EH (cell line): ENCODE results near the gene CCDC93.

Experiments
- DNase-seq: peaks from one replicate; pipeline ENCODE4 v3.0.0-alpha.2; 2015; ENCODE audit warnings: low read depth

CCDC93 gene

GRCh38 chr2:118013724-118014491 lies at the start of gene CCDC93:
Gene CCDC93, minus strand, starts transcription at chr2:118014070. Its CDS starts 75 bp downstream, at chr2:118013995.
- peak; percentile 87 for DNase-seq

- no peak for DNase-seq
Observed at GRCh38 chr2:118062669-118063068, 48.8 kb upstream of the CCDC93 start.

- peak; percentile 44 for DNase-seq
Observed at GRCh38 chr2:118062048-118062447, 48.2 kb upstream of the CCDC93 start.

GRCh38 chr2:118061135-118061955 lies 47.5 kb upstream of the CCDC93 start:
- DNase-seq, result peak; percentile 63

GRCh38 chr2:118059919-118060478 lies 46.1 kb upstream of the CCDC93 start:
- DNase-seq, result peak; percentile 78

GRCh38 chr2:118058951-118059350 lies 45.1 kb upstream of the CCDC93 start:
- DNase-seq, result peak; percentile 26

- DNase-seq, result no peak
Observed at GRCh38 chr2:118056801-118057200, 42.9 kb upstream of the CCDC93 start.

- DNase-seq, result no peak
Observed at GRCh38 chr2:118056165-118056534, 42.3 kb upstream of the CCDC93 start.

GRCh38 chr2:118055512-118056164 lies 41.8 kb upstream of the CCDC93 start:
- no peak for DNase-seq

- DNase-seq, result no peak
Observed at GRCh38 chr2:118054213-118055008, 40.5 kb upstream of the CCDC93 start.

GRCh38 chr2:118053681-118054080 lies 39.8 kb upstream of the CCDC93 start:
- no peak for DNase-seq

- no peak for DNase-seq
Observed at GRCh38 chr2:118052474-118052873, 38.6 kb upstream of the CCDC93 start.

- no peak for DNase-seq
Observed at GRCh38 chr2:118051826-118052358, 38.0 kb upstream of the CCDC93 start.

- no peak for DNase-seq
Observed at GRCh38 chr2:118050974-118051373, 37.1 kb upstream of the CCDC93 start.

GRCh38 chr2:118050386-118050785 lies 36.5 kb upstream of the CCDC93 start:
- peak; percentile 43 for DNase-seq

GRCh38 chr2:118049816-118050140 lies 35.9 kb upstream of the CCDC93 start:
- no peak for DNase-seq

GRCh38 chr2:118049140-118049815 lies 35.4 kb upstream of the CCDC93 start:
- no peak for DNase-seq

GRCh38 chr2:118048401-118048800 lies 34.5 kb upstream of the CCDC93 start:
- DNase-seq, result peak; percentile 12

- peak; percentile 44 for DNase-seq
Observed at GRCh38 chr2:118047380-118047826, 33.5 kb upstream of the CCDC93 start.

GRCh38 chr2:118046634-118047210 lies 32.9 kb upstream of the CCDC93 start:
- DNase-seq, result peak; percentile 50
